ENCODE results near the gene FRMPD4.

GRCh38 chrX:12488771-12489170 lies 350.5 kb downstream of the FRMPD4 start:
- TF ChIP-seq CTCF (conservative IDR thresholded peaks at IDR 0.05 in 1 of 2, IDR thresholded peaks at IDR 0.05 in 1 of 2; ENCODE audit: extremely low read depth in 1 of 2, insufficient read depth in 1 of 2, low read depth in 1 of 2, low read length in 2 of 2) (no peak), EZH2 (IDR thresholded peaks at IDR 0.05; ENCODE audit: borderline replicate concordance, low read length) (no peak)

Measured in mammary epithelial cell (primary cell).